ENCODE measurements around the gene C12orf42. TPM values are rescaled to one million over a fixed set of nuclear protein-coding genes. Genes with fewer than 3 reads are reported as not detected.

The C12orf42 gene
- total RNA-seq, 4 donors from 2014 or later: 1.2 TPM; not detected in 3

- 94 to 96% methylated on average over 4 of the region's 4 CpGs for WGBS, 2 donors
- TF ChIP-seq CTCF (IDR thresholded peaks at IDR 0.05): no peak
- no peak for TF ChIP-seq POLR2A (IDR thresholded peaks at IDR 0.05)
- no peak for TF ChIP-seq EP300 (IDR thresholded peaks at IDR 0.05)
- Histone ChIP-seq H3K9me3 (no peaks in the 10 kb centered on the region), H3K4me3 (no peak overlapping the region), H3K4me1 (no peaks in the 10 kb centered on the region), H3K27ac (no peak overlapping the region), H3K27me3 (no peaks in the 10 kb centered on the region), H3K36me3 (no peaks in the 10 kb centered on the region)
- DNase-seq (ENCODE audit: low spot score in 2 of 2): no peak
These were observed 164.1 kb downstream of the C12orf42 start for GRCh38 chr12:103331643-103332042.

GRCh38 chr12:103330672-103331071, 165.1 kb downstream of the C12orf42 start:
- H3K4me1 ChIP-seq: no peaks in the 10 kb centered on the region
- DNase-seq (ENCODE audit: low spot score in 2 of 2): no peak
- WGBS, 2 donors: 90 to 91% methylated on average over 1 of the region's 1 CpG
- no peak overlapping the region for H3K4me3 ChIP-seq
- H3K27ac ChIP-seq: no peak overlapping the region
- H3K36me3 ChIP-seq: no peaks in the 10 kb centered on the region
- no peaks in the 10 kb centered on the region for H3K27me3 ChIP-seq
- H3K9me3 ChIP-seq: no peaks in the 10 kb centered on the region
- TF ChIP-seq EP300 (IDR thresholded peaks at IDR 0.05): no peak
- no peak for TF ChIP-seq CTCF (IDR thresholded peaks at IDR 0.05)
- no peak for TF ChIP-seq POLR2A (IDR thresholded peaks at IDR 0.05)

- Histone ChIP-seq H3K36me3 (no peaks in the 10 kb centered on the region), H3K4me1 (no peaks in the 10 kb centered on the region)
- TF ChIP-seq CTCF (IDR thresholded peaks at IDR 0.05) (no peak), POLR2A (IDR thresholded peaks at IDR 0.05) (no peak), EP300 (IDR thresholded peaks at IDR 0.05) (no peak)
These were observed 168.1 kb downstream of the C12orf42 start for GRCh38 chr12:103327676-103328075.

GRCh38 chr12:103326190-103326589, 169.6 kb downstream of the C12orf42 start:
- Histone ChIP-seq H3K36me3 (no peaks in the 10 kb centered on the region), H3K9me3 (no peaks in the 10 kb centered on the region), H3K27me3 (no peaks in the 10 kb centered on the region), H3K4me1 (no peaks in the 10 kb centered on the region), H3K4me3 (no peak overlapping the region), H3K27ac (no peak overlapping the region)
- no peak for DNase-seq (ENCODE audit: low spot score in 2 of 2)
- TF ChIP-seq EP300 (IDR thresholded peaks at IDR 0.05) (no peak), CTCF (IDR thresholded peaks at IDR 0.05) (no peak)
- 89 to 91% methylated on average over 3 of the region's 3 CpGs for WGBS, 2 donors

More at GRCh38 chr12:103327676-103328075, 168.1 kb downstream of the C12orf42 start:
- no peak overlapping the region for H3K4me3 ChIP-seq
- H3K27ac ChIP-seq: peak overlapping the region in 1 of 4 donors; percentile 26
- no peaks in the 10 kb centered on the region for H3K9me3 ChIP-seq
- no peaks in the 10 kb centered on the region for H3K27me3 ChIP-seq
- DNase-seq (ENCODE audit: low spot score in 2 of 2): no peak

GRCh38 chr12:103318566-103318965, 177.2 kb downstream of the C12orf42 start:
- H3K36me3 ChIP-seq: no peaks in the 10 kb centered on the region
- H3K27ac ChIP-seq: no peak overlapping the region
- no peaks in the 10 kb centered on the region for H3K4me1 ChIP-seq
- H3K4me3 ChIP-seq: no peak overlapping the region
- no peak for TF ChIP-seq CTCF (IDR thresholded peaks at IDR 0.05)
- no peak for TF ChIP-seq EP300 (IDR thresholded peaks at IDR 0.05)
- no peak for TF ChIP-seq POLR2A (IDR thresholded peaks at IDR 0.05)
- 51 to 53% methylated on average over 2 of the region's 2 CpGs for WGBS, 2 donors
- peaks cover 0 to 10% (median 0%) of the 10 kb centered on the region in 4 donors for H3K9me3 ChIP-seq
- H3K27me3 ChIP-seq: no peaks in the 10 kb centered on the region
- DNase-seq (ENCODE audit: low spot score in 2 of 2): no peak

Data from tibial nerve (tissue), 4 donors.